ENCODE data around the gene CDK14. TPM values are rescaled to one million over a fixed set of nuclear protein-coding genes. Genes with fewer than 3 reads are reported as not detected.

Gene CDK14
- total and polyA plus RNA-seq, 2 of the 8 experiments (the other 6 are each of a cell fraction or from before 2014, with no cell fraction given) = 5.5 to 47.3 TPM

DNA sequence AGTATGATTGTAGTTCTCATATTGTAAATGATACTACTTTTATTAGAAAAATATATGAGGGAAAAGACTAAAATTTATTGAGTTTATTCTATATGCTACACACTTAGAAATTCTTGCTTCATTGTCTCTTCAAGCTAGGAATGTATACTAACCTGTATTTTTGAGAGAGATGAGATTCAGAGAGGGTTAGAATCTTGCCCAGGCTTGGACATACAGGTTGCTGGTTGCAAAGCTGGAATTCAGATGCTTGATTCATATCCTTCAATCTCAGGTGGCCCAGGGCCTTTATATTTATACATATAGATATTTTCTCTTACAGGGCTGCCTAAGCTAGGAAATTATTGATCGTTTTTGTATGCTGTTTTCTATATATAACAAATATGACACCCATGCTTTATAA is 324.2 kb downstream of the CDK14 start:
- H2BK20ac ChIP-seq (ENCODE audit: low read length) = no peak overlapping the region
- H3K4me2 ChIP-seq (ENCODE audit: insufficient read depth in 1 of 2, low read depth in 2 of 2, low read length in 2 of 2) = no peak overlapping the region
- H3K4me1 ChIP-seq (replicated peaks in 1 of 4; ENCODE audit: control insufficient read depth in 3 of 4, insufficient read depth in 4 of 4, low read length in 3 of 4) = no peaks in the 10 kb centered on the region
- H4K20me1 ChIP-seq (replicated peaks in 1 of 2; ENCODE audit: control insufficient read depth in 1 of 2, insufficient read depth in 2 of 2, low read length in 2 of 2) = no peaks in the 10 kb centered on the region
- H3K4me3 ChIP-seq (ENCODE audit: extremely low read depth in 1 of 4, insufficient read depth in 2 of 4, low read depth in 3 of 4, low read length in 4 of 4) = no peak overlapping the region
- H3K18ac ChIP-seq (ENCODE audit: extremely low read depth, low read length) = no peak overlapping the region
- ChIA-PET POLR2A (ENCODE audit: partially characterized antibody) (no interaction called here), CTCF (ENCODE audit: partially characterized antibody) (interaction anchor here (1.4 to 1.8 kb wide), 2 partner anchors 9 to 10 kb away, joined by 3 to 11 read pairs; no protein-coding TSS in a partner anchor)
- no peak overlapping the region for H4K8ac ChIP-seq (ENCODE audit: extremely low read depth, insufficient read depth, low read length)
- H2BK5ac ChIP-seq (ENCODE audit: low read depth, low read length) = no peak overlapping the region
- WGBS, 2 experiments (ENCODE audit: extremely low coverage in 1 of 2, insufficient coverage in 1 of 2, insufficient read length in 1 of 2, insufficient replicate concordance in 2 of 2, low coverage in 1 of 2, low lambda C conversion rate in 2 of 2, missing lambda C conversion rate in 1 of 2) = 88% methylated on average over 1 of the region's 1 CpG; no CpG with 5 or more reads in 1 of the 2 experiments
- H3K23ac ChIP-seq (ENCODE audit: insufficient read length) = no peak overlapping the region
- no peak overlapping the region for H3K9ac ChIP-seq (replicated peaks in 1 of 4; ENCODE audit: extremely low read depth in 1 of 4, low read depth in 3 of 4, low read length in 3 of 4)
- no peak overlapping the region for H2BK15ac ChIP-seq (ENCODE audit: low read length)
- H3K4ac ChIP-seq (replicated peaks; ENCODE audit: insufficient read length, low read depth, low read length) = no peak overlapping the region
- no peak overlapping the region for H2BK12ac ChIP-seq (ENCODE audit: low read depth, low read length)
- no peak overlapping the region for H2AK5ac ChIP-seq (ENCODE audit: low read depth, low read length)
- no peak overlapping the region for H4K91ac ChIP-seq (replicated peaks; ENCODE audit: insufficient read length, low read length)
- H3K23me2 ChIP-seq (ENCODE audit: low read depth, low read length) = no peaks in the 10 kb centered on the region
- H2BK120ac ChIP-seq (replicated peaks; ENCODE audit: low read depth, low read length) = no peak overlapping the region
- no peaks in the 10 kb centered on the region for H3K36me3 ChIP-seq (ENCODE audit: control insufficient read depth in 2 of 4, insufficient read depth in 4 of 4, low read length in 3 of 4)
- H3K79me1 ChIP-seq (ENCODE audit: low read depth, low read length) = no peaks in the 10 kb centered on the region
- H3K56ac ChIP-seq (replicated peaks; ENCODE audit: insufficient read length, low read depth, low read length) = no peak overlapping the region
- no peak overlapping the region for H3K27ac ChIP-seq (ENCODE audit: low read depth, low read length)
- no peak overlapping the region for H4K5ac ChIP-seq (ENCODE audit: insufficient read length, low read depth, low read length)
- no peaks in the 10 kb centered on the region for H3K79me2 ChIP-seq (ENCODE audit: control insufficient read depth in 1 of 2, insufficient read depth in 2 of 2, low read length in 2 of 2)
- FAIRE-seq (no peak), DNase-seq (ENCODE audit: low read depth in 1 of 2, low spot score in 2 of 2) (no peak)
- no peak overlapping the region for H2AFZ ChIP-seq (ENCODE audit: low read length)
- no peaks in the 10 kb centered on the region for H3K27me3 ChIP-seq (replicated peaks in 1 of 4; ENCODE audit: control insufficient read depth in 3 of 4, extremely low read depth in 1 of 4, insufficient read depth in 3 of 4, low read length in 3 of 4)
- no peaks in the 10 kb centered on the region for H3K9me3 ChIP-seq (ENCODE audit: insufficient read depth in 2 of 2, low read depth in 1 of 2, low read length in 1 of 2)
- no peak overlapping the region for H3K14ac ChIP-seq (ENCODE audit: insufficient read length)
- TF ChIP-seq FOSL1 (IDR thresholded peaks at IDR 0.05; ENCODE audit: insufficient read depth, low read depth, low read length) (no peak), SRF (IDR thresholded peaks at IDR 0.05; ENCODE audit: low read depth, low read length) (no peak), KDM1A (IDR thresholded peaks at IDR 0.05; ENCODE audit: borderline replicate concordance, low read length) (no peak), CTBP2 (IDR thresholded peaks at IDR 0.05; ENCODE audit: borderline replicate concordance, insufficient read depth, insufficient read length, low read length) (no peak), CHD1 (IDR thresholded peaks at IDR 0.05; ENCODE audit: low read depth, low read length) (no peak), CEBPB (IDR thresholded peaks at IDR 0.05; ENCODE audit: low read depth, low read length) (no peak), HDAC2 (IDR thresholded peaks at IDR 0.05; ENCODE audit: borderline replicate concordance in 1 of 2, low read depth in 2 of 2, low read length in 2 of 2) (no peak), EP300 (IDR thresholded peaks at IDR 0.05; ENCODE audit: borderline replicate concordance in 1 of 2, low read depth in 2 of 2, low read length in 2 of 2) (no peak), POU5F1 (IDR thresholded peaks at IDR 0.05; ENCODE audit: low read depth, low read length) (no peak), RAD21 (IDR thresholded peaks at IDR 0.05 in 1 of 2, conservative IDR thresholded peaks at IDR 0.05 in 1 of 2; ENCODE audit: low read depth in 2 of 2, low read length in 2 of 2) (no peak), TAF7 (optimal IDR thresholded peaks at IDR 0.05; ENCODE audit: borderline replicate concordance, low read depth, low read length) (no peak), POLR2AphosphoS5 (IDR thresholded peaks at IDR 0.05; ENCODE audit: low read depth, low read length) (no peak), SUZ12 (IDR thresholded peaks at IDR 0.05; ENCODE audit: low read length) (no peak)
